ENCODE measurements around the gene RAB6B.

GRCh38 chr3:133854264-133855001 is 41.2 kb downstream of the RAB6B start:
- TF ChIP-seq CTCF (conservative IDR thresholded peaks at IDR 0.05 in 1 of 2, IDR thresholded peaks at IDR 0.05 in 1 of 2; ENCODE audit: extremely low read depth in 1 of 2, insufficient read depth in 1 of 2, low read depth in 1 of 2, low read length in 2 of 2) (no peak), EZH2 (IDR thresholded peaks at IDR 0.05; ENCODE audit: borderline replicate concordance, low read length) (no peak)

All from mammary epithelial cell (primary cell).